IMR-90 (cell line): ENCODE results near the gene ZMIZ1. TPM values are rescaled to one million over a fixed set of nuclear protein-coding genes. Genes with fewer than 3 reads are reported as not detected.

ENCODE experiments used
- ATAC-seq: fragments of 200-7000 bp; cut with Tn5 transposase; 2 replicates; pipeline ENCODE4 v1.9.1; 2020; ENCODE audit warnings: low read depth, mild to moderate bottlenecking, moderate library complexity
- BruUV-seq: library from RNA; stranded (reverse); fragments of 400-500 nt; replicated peaks from 2 replicates; lab custom pipeline; 2021; lab: Mats Ljungman, UMichigan
- CTCF ChIA-PET: fragments of 300-600 bp; formaldehyde crosslinking; extraction: SDS; loops from one replicate; lab custom pipeline; 2021; ENCODE audit warnings: antibody characterized with exemption; lab: Yijun Ruan, JAX
- POLR2A ChIA-PET: fragments of 300-600 bp; sonication (Branson Sonifier 250); formaldehyde crosslinking; loops from one replicate; lab custom pipeline; 2022; ENCODE audit warnings: antibody characterized with exemption; ENCODE audit not compliant: unreplicated experiment; lab: Charles Lee
- DNase-seq: peaks from one replicate; pipeline ENCODE4 v3.0.0; 2013
- H2AFZ ChIP-seq: replicated peaks from 2 replicates; pipeline ENCODE3; 2013; ENCODE audit warnings: low read length, mild to moderate bottlenecking; ENCODE audit not compliant: poor library complexity
- H2AK5ac ChIP-seq: 2 replicates; pipeline ENCODE4 v1.6.1; 2013; ENCODE audit warnings: low read depth, low read length, inconsistent platforms
- H2AK9ac ChIP-seq: replicated peaks from 2 replicates; pipeline ENCODE3; 2013; ENCODE audit warnings: mild to moderate bottlenecking, low read depth, low read length, moderate library complexity; ENCODE audit not compliant: poor library complexity
- H2BK120ac ChIP-seq: 2 replicates; pipeline ENCODE4 v1.6.1; 2013; ENCODE audit warnings: low read depth, low read length, inconsistent platforms
- H2BK15ac ChIP-seq: 3 replicates; pipeline ENCODE4 v1.6.1; 2013; ENCODE audit warnings: low read depth, low read length, inconsistent platforms
- H2BK20ac ChIP-seq: 2 replicates; pipeline ENCODE4 v1.6.1; 2013; ENCODE audit warnings: low read depth, mild to moderate bottlenecking, inconsistent platforms, low read length, moderate library complexity
- H2BK5ac ChIP-seq: 2 replicates; pipeline ENCODE4 v1.6.1; 2013; ENCODE audit warnings: mild to moderate bottlenecking, low read depth, low read length, inconsistent platforms; ENCODE audit not compliant: poor library complexity, severe bottlenecking
- H3K14ac ChIP-seq: replicated peaks from 2 replicates; pipeline ENCODE4 v1.6.1; 2013; ENCODE audit warnings: low read depth, low read length, inconsistent platforms
- H3K18ac ChIP-seq: 2 replicates; pipeline ENCODE4 v1.6.1; 2013; ENCODE audit warnings: low read depth, low read length, control low read depth
- H3K23ac ChIP-seq: 2 replicates; pipeline ENCODE4 v1.6.1; 2013; ENCODE audit warnings: low read depth, low read length, inconsistent platforms
- H3K27ac ChIP-seq: 2 replicates; pipeline ENCODE4 v1.5.1; 2013; ENCODE audit warnings: mild to moderate bottlenecking, control low read depth, low read length; ENCODE audit not compliant: insufficient read depth
- H3K27me3 ChIP-seq: 2 replicates; pipeline ENCODE4 v1.6.1; 2013; ENCODE audit warnings: low read length; ENCODE audit not compliant: control insufficient read depth, insufficient read depth
- H3K36me3 ChIP-seq: 2 replicates; pipeline ENCODE4 v1.6.1; 2013; ENCODE audit warnings: low read length, mixed read lengths; ENCODE audit not compliant: control insufficient read depth, insufficient read depth
- H3K4ac ChIP-seq: 2 replicates; pipeline ENCODE4 v1.6.1; 2013; ENCODE audit warnings: low read depth, low read length, inconsistent platforms
- H3K4me1 ChIP-seq: 2 replicates; pipeline ENCODE4 v1.6.1; 2013; ENCODE audit warnings: low read length, mixed read lengths; ENCODE audit not compliant: control insufficient read depth, insufficient read depth
- H3K4me2 ChIP-seq: 2 replicates; pipeline ENCODE4 v1.6.1; 2013; ENCODE audit warnings: low read depth, mild to moderate bottlenecking, control low read depth, low read length, moderate library complexity
- H3K4me3 ChIP-seq: 2 replicates; pipeline ENCODE4 v1.5.1; 2013; ENCODE audit warnings: low read depth, mild to moderate bottlenecking, control low read depth, low read length, moderate library complexity; ENCODE audit not compliant: insufficient read depth
- H3K56ac ChIP-seq: 2 replicates; pipeline ENCODE4 v1.6.1; 2013; ENCODE audit warnings: low read length, inconsistent platforms; ENCODE audit not compliant: insufficient read depth; ENCODE audit errors: extremely low read depth
- H3K79me1 ChIP-seq, 2 experiments: 2 replicates each; pipeline ENCODE4 v1.6.1; 2013; ENCODE audit warnings: low read length in 2 of 2, inconsistent platforms in 1 of 2, low read depth in 1 of 2
- H3K9ac ChIP-seq: 2 replicates; pipeline ENCODE4 v1.6.1; 2013; ENCODE audit warnings: low read depth, low read length, control low read depth
- H3K9me1 ChIP-seq: 2 replicates; pipeline ENCODE4 v1.6.1; 2013; ENCODE audit warnings: low read length, inconsistent platforms; ENCODE audit not compliant: insufficient read depth
- H3K9me3 ChIP-seq: 2 replicates; pipeline ENCODE4 v1.6.1; 2013; ENCODE audit warnings: low read length; ENCODE audit not compliant: control insufficient read depth, insufficient read depth
- H4K20me1 ChIP-seq: 2 replicates; pipeline ENCODE4 v1.6.1; 2013; ENCODE audit warnings: low read length, inconsistent platforms; ENCODE audit not compliant: insufficient read depth
- H4K5ac ChIP-seq: 2 replicates; pipeline ENCODE4 v1.6.1; 2013; ENCODE audit warnings: mild to moderate bottlenecking, low read depth, low read length, control low read depth
- H4K8ac ChIP-seq, 2 experiments: 2 replicates each; pipeline ENCODE4 v1.6.1; 2013; ENCODE audit warnings: low read depth in 2 of 2, low read length in 2 of 2, control low read depth in 1 of 2, inconsistent platforms in 1 of 2
- H4K91ac ChIP-seq: 2 replicates; pipeline ENCODE4 v1.6.1; 2013; ENCODE audit warnings: low read depth, low read length, inconsistent platforms; ENCODE audit not compliant: insufficient read depth
- MAZ ChIP-seq: IDR thresholded peaks from 2 replicates; pipeline ENCODE4 v1.6.1; 2012; ENCODE audit warnings: low read depth, mild to moderate bottlenecking, low read length, improper control_type of control experiment, moderate library complexity, borderline replicate concordance
- MXI1 ChIP-seq: IDR thresholded peaks from 2 replicates; pipeline ENCODE4 v1.6.1; 2012; ENCODE audit warnings: low read depth, mild to moderate bottlenecking, low read length, moderate library complexity, borderline replicate concordance
- RCOR1 ChIP-seq: IDR thresholded peaks from 2 replicates; pipeline ENCODE4 v1.6.1; 2012; ENCODE audit warnings: mild to moderate bottlenecking, low read length, improper control_type of control experiment; ENCODE audit not compliant: insufficient replicate concordance
- WGBS, 2 experiments: methylation state at CpG; one replicate each; pipeline versions ENCODE4 v1.1.5 to v1.1.7; 2013; ENCODE audit warnings: missing lambda C conversion rate in 2 of 2; ENCODE audit not compliant: insufficient read length in 1 of 2; ENCODE audit errors: extremely low coverage in 2 of 2; 5-methylcytosine and 5-hydroxymethylcytosine counted together
- dilution Hi-C: fragments of 300-500 bp; cut with HindIII; formaldehyde crosslinking; loops from one replicate; pipeline ENCODE4 v1.14.3; 2018; ENCODE audit warnings: low sequenced_read_pairs; ENCODE audit not compliant: unreplicated experiment
- in situ Hi-C: fragments of 300-500 bp; cut with MboI; formaldehyde crosslinking; loops from 3 replicates; pipeline ENCODE4 v1.14.3; 2019; ENCODE audit warnings: low sequenced_read_pairs, inconsistent platforms, mixed read lengths
- intact Hi-C: fragments of 100-400 bp; cut with micrococcal nuclease; formaldehyde crosslinking; loops from 2 replicates; pipeline ENCODE4 v1.10.0; 2022
- polyA plus RNA-seq, 3 experiments: library from polyadenylated mRNA; depleted of rRNA; stranded (reverse); fragments of >200 nt; gene quantifications; 2 replicates each; pipeline ENCODE4 v1.2.3, GENCODE V29; 2012; ENCODE audit warnings: low replicate concordance in 1 of 3
- total RNA-seq: library from RNA; depleted of rRNA; stranded (reverse); fragments of >200 nt; gene quantifications from 2 replicates; pipeline ENCODE4 v1.2.3, GENCODE V29; 2012
- TF ChIP-seq, protein P1 (sequence below): fragments of 150-350 bp; IDR thresholded peaks from 2 replicates; pipeline ENCODE4 v1.6.1; 2016; ENCODE audit warnings: low read depth, mild to moderate bottlenecking, low read length, moderate library complexity, borderline replicate concordance

ZMIZ1 gene
- total and polyA plus RNA-seq, 2 of the 4 experiments (the other 2 are of a cell fraction): 6.6 to 48.7 TPM

DNA sequence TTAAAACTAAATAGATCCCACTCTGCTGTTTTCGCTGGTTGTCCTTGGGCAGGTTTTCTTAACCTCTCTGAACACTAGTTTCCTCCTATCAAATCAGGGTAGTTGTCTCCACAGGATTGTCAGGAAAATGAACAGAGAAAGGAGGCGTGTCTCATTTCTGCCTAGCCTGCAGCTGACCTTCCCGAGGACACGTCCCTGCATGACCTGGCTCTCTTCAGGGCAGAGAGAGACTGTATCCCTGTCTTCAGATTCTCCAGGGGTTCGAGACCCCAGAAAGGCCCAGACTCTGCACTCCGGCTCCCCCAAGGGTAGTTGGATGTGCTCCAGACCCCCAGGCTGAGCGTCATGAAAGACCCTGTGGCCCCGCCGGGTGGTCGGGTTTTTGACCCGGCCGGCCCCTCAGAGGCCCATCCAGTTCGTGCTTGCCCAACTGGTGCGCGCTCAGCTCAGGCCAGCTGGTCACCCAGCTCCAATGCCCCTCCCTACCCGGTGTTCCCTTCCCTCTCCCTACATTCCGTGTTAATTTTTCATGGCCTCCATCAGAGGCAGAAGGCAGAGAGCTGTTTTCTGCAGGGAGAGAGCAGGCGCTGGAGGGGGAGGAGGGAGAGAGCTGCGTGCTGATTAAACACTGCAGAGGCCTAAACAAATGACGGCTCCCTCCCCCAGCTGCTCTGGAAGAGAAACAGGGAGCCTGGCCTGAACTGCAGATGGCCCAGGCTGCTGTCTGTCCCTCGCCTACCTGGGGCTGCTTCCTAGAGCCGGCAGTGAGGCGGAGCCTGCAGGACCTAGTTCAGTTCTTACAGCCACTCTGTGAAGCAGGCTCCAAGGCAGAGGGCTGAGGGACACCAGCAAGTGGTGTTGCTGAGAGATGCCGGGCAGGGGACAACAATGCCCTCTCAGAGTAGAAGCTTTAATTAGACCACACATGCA, 192.3 kb downstream of the ZMIZ1 start:
- H3K18ac ChIP-seq: peak overlapping the region; percentile 1; the same call in 1 of the 2 replicates
- H3K27ac ChIP-seq: peak overlapping the region; percentile 60
- TF ChIP-seq MXI1 (0 out of 2 replicates have a peak, but pooled peaks have one; percentile 25), RCOR1 (no peak), MAZ (peak; percentile 67; the same call in 1 of the 2 replicates)
- TF ChIP-seq, protein P1, sequence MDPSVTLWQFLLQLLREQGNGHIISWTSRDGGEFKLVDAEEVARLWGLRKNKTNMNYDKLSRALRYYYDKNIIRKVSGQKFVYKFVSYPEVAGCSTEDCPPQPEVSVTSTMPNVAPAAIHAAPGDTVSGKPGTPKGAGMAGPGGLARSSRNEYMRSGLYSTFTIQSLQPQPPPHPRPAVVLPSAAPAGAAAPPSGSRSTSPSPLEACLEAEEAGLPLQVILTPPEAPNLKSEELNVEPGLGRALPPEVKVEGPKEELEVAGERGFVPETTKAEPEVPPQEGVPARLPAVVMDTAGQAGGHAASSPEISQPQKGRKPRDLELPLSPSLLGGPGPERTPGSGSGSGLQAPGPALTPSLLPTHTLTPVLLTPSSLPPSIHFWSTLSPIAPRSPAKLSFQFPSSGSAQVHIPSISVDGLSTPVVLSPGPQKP: no peak
- peak overlapping the region; percentile 37 for H3K4ac ChIP-seq
- ATAC-seq (peak; percentile 89), DNase-seq (peak; percentile 80)
- intact Hi-C loops: loop anchor here (2.0 kb wide), 1 partner anchor 38 kb away; no protein-coding TSS in a partner anchor
- no peaks in the 10 kb centered on the region for H3K27me3 ChIP-seq
- no peak overlapping the region for H2BK15ac ChIP-seq
- CTCF ChIA-PET: interaction anchor here (0.6 to 0.8 kb wide), 2 partner anchors 8 to 55 kb away, joined by 3 read pairs; no protein-coding TSS in a partner anchor
- H2BK20ac ChIP-seq: 0 out of 2 replicates have a peak overlapping the region, but pooled peaks have one; percentile 3
- H3K4me2 ChIP-seq: peak overlapping the region; percentile 4; the same call in 1 of the 2 replicates
- H2BK5ac ChIP-seq: peak overlapping the region; percentile 59
- peak overlapping the region; percentile 47; the same call in 1 of the 2 replicates for H4K91ac ChIP-seq
- 0 out of 2 replicates have a peak overlapping the region, but pooled peaks have one; percentile 21 for H3K9ac ChIP-seq
- peak overlapping the region; percentile 59 for H2AFZ ChIP-seq
- H2BK120ac ChIP-seq: peak overlapping the region; percentile 29; the same call in 1 of the 2 replicates
- H3K36me3 ChIP-seq: peaks cover 20% of the 10 kb centered on the region
- H3K4me3 ChIP-seq: no peak overlapping the region
- peak overlapping the region; percentile 49 for H2AK5ac ChIP-seq
- in situ Hi-C loops: no loop called here
- peak overlapping the region; percentile 10; the same call in 1 of the 2 replicates for H3K56ac ChIP-seq
- peaks cover 28 to 99% of the 10 kb centered on the region in 2 experiments for H3K79me1 ChIP-seq
- H3K14ac ChIP-seq: peak overlapping the region; percentile 42; the same call in 1 of the 2 replicates
- 33% methylated on average over 3 of the region's 24 CpGs; no CpG with 5 or more reads in 1 of the 2 experiments for WGBS, 2 experiments
- H4K8ac ChIP-seq: peak overlapping the region in 1 of 2 experiments; percentile 74; a peak in 2 of 4 replicates
- dilution Hi-C loops: no loop called here
- peaks cover 35% of the 10 kb centered on the region for H3K4me1 ChIP-seq
- H4K20me1 ChIP-seq: peaks cover 65% of the 10 kb centered on the region
- H3K9me3 ChIP-seq: no peaks in the 10 kb centered on the region
- H3K9me1 ChIP-seq: peaks cover 60% of the 10 kb centered on the region
- peak overlapping the region; percentile 87 for H2AK9ac ChIP-seq
- POLR2A ChIA-PET: no interaction called here
- H4K5ac ChIP-seq: no peak overlapping the region; the same call in 1 of the 2 replicates
- H3K23ac ChIP-seq: peak overlapping the region; percentile 44
- no TSS peak for BruUV-seq
